GM19238 (cell line): ENCODE data around the gene CSNK1D.

Experiments used
- DNase-seq: peaks from one replicate; pipeline ENCODE4 v3.0.0; 2011; ENCODE audit warnings: low spot score; ENCODE audit not compliant: insufficient read length

CSNK1D gene

DNA sequence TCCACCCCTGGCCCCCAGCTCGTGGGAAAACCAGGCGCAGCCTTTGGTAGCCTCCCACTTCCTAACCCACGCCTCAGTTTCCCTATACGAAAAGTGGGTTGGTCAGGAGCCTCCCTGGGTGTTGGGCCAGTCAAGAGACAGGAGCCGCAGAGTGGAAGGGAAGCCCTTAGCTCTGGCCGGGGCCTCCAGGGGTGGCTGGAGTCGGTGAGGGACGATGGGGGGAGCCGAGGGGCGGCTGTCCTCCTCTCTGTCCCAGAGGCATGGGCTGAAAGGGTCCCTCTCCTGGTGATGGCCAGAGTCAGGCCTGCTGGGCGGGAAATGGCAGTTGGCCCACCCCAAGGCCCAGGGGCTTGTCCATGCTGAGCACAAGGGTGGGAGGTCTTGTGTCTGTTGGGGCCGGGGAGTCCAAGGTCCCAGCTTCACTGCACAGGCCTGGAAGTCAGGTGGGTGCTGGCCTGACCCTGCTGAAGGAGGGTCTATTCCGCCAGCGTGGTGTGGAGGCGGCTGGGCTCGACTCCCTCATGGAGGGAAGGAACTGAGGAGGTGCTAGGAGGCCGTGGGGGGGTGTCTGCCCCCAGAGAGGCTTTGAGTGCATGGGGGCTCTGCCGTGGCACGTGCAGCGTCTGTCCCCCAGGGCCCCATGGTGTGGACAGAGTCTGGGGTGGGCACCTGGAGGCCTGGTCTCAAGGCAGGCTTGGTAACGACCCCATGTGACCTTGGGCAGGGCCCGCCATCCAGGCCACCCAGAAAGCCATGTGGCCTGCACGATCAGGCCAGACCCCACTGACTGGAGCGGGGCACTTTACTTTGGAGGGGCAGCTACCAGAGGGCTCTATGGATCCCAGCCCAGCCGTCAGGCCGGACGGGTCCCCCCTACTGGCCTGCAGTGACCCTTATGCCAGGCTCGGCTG, 43.5 kb downstream of the CSNK1D start:
- no peak for DNase-seq

DNA sequence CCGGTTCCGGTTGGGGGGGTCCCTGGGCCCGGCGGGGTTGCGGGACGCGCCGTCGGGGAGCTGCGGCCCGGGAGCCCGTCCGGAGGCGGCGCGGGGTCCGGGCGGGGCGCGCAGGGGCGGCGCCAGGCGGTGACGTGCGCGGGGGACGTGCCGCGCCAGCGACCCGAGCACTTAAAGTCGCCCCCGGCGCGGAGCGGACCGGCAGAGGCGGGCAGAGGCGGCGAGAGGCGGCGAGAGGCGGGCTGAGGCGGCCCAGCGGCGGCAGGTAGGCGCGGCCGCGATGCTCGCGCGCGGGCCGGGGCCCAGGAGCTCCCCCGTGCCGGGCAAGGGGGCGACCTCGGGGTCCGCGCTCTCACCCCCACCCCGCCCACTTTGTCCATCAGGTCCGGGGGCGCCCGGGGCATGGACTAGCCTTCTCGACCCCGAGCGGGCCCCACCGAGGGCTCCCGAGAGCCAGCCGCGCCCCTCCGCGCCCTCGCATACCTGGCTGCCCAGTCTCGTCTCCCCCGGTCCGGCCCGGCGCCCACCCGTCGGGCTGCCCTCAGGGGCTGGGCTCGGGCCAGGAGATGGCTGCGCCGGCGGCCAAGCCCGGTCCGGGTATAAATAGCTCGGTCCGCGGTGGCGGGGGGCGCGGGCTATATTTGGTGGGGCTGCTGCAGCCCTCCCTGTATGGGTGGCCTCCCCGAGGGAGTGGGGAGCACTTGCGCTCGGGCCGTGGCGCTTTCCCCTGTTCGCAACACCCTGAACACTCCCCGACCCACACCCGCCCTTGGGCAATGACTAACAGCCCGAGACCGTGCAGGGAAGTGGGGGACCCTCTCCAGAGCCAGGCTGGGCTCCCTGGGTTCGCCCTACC, 44.4 kb downstream of the CSNK1D start, which contains the start of gene SLC16A3:
SLC16A3 (plus strand) TSS at position 201 of the 856 bp plus-strand sequence. CDS start 6,967 bp downstream, outside the sequence.
- DNase-seq = peak; percentile 91

DNA sequence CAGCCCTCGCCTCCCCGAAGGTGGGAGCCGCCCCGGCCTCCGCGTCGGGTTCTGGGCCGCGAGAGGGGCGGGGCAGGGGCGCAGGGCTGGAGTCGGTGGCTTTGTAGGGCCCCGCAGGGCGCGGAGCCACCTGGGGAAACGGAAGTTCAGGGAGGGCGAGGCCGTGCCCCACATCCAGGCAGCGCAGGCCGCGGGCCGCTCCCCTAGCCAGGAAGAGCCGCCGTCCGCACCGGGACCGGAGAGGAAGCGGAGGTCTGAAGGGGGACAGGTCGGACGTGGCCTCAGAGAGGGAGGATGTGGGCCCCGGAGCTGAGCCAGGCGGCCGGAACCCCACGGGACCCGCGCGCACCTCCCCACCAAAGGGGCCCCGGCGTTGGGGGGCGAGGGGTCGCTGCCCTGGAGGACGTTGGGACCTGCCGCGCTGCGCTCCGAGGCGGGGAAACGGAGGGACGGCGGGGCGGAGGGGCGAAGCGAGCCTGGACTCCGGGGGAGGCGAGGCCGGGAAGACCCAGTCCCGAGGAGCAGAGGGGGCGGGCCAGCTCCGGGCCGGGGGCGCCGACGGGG, 45.1 kb downstream of the CSNK1D start:
- peak; percentile 77 for DNase-seq

DNA sequence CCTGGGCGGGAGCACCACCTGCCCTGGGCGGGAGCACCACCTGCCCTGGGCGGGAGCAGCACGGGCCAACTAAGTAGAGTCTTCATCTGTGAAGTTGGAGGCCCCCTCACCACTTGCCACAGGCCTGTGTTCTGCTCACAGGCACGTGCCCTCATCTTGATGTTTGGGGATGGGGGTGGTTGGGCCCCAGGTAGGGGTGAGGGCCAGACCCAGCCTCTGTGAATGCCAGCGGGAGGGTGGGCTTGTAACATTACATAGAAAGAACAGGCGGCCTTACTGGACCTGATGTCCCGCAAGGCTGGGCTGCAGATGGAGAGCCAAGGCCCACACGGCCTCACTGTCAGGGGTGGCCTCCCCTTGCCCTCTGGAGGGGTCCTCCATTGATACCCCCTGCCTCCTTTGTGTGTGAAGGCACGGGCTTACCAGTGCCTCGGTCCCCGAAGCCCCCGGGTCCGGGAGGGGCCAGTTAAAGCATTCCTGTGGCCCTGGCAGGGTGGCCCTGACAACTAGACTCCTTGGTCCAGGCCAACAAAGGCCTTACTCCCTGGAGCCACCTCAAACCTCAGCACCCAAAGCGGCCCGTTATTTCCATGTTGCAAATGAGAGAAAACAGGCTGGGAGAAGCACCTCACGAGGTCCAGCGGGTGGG, 45.7 kb downstream of the CSNK1D start:
- DNase-seq = no peak

DNA sequence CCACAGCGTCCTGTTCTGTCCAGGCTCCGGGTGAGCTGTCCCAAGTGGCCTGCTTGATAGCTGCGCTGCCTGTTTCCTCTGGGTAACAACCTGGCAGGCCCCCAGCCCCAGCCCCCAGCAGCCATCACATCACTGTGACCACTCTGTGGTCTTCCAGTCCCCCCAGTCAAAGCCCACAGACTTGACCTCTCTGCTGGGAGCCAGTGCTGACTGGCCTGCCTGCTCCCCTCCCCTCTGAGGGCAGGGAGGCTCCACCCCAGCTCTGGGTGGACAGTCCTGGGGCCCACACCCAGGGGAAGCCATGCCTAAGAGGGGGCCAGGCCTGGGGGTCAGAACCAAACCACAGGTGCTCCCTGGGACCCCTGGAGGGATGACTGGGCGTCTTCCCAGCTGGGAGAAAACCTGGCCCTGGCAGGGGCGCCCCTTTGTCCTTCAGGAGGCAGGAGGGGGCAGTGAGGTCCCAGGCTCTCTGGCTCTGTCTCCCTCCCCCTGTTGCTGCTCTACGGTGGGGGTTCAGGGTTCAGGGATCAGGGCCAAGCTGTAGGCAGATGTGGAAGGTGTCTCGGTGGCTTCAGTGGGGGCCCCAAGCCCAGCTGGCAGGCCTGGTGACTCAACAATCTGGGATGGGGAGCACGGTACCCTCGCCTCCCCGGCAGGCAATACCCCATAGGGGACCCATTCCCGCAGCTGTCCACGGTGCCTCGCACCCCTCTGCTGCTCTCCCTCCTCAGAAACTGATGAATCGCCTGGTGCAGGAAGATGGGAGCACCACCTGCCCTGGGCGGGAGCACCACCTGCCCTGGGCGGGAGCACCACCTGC, 46.5 kb downstream of the CSNK1D start:
- DNase-seq = no peak

DNA sequence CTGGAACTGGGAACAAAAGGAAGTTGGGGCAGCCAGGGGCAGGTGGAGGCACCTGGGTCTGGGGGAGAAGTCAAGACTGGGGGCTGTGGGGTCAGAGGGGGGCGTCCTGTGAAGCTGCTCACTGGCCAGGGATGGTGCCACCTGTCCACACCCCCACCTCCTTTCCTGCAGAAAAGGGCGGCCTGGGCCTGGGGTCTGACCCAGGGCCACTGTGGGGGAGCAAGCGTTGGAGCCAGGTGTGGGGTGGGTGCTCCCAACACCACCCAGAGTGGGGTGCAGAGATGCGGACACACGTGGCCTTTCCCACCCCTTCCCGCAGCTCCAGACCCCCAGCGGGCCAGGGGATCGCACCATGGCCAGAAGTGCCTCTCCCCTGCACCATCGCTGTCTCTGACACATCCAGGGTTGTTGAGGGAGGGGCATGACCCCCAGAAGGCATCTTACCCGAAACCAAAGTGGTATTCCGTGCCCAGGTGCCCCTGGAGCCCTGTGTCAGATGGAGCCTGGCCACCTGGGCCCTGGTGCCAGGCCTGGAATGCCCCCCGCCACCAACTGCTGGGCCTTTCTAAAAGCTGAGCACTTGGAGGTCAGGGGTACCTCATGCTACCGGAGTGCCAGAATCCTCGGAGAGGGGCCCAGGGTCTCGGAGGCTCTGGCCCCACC, 47.2 kb downstream of the CSNK1D start:
- no peak for DNase-seq

DNA sequence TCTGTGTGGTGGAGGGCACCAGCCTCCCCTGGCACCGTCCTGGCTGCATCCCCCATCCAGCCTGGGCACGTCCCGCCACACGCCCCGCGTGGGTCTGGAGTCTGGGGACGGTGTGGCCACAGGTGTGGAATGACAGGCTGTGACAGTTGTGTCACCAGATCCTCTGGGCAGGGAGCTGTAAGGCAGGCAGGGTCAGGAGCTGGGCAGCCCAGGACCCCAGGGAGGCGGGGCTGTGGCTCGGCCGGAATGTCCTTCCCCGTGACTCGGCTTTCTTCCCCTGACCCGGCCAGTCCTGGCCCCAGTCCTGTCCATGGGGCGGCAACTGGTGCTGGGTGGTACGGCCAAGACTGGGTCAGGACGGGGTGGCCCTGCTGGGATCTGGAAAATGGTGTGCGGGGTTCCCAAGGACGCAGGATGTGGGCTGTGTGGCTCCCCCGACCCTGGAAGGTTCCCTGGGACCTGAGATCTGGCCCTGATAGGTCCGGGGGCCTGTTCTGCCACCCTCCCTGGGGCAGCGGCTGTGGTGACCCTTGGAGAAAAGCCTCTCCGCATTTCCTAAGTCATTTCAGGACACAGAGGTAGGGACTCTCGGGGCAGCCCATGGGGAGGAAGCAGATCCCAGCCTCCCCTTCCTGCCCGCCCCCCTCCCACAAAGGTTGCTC, 48.0 kb downstream of the CSNK1D start:
- no peak for DNase-seq

DNA sequence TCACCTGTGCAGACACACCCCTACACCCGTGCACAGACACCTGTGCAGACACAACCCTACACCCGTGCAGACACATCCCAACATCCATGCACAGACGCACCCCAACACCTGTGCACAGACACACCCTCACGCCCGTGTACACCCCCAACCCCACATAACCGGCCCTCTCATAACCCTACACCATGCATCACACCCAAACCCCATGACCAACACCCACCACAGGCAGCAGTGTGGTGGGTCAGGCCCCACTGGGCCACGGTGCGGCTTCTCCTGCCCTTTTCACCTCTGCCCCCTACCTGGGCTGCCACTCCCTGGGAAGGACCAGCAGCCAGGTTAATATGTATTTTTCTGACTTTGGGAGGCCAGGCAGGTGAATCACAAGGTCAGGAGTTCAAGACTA, 48.8 kb downstream of the CSNK1D start:
- DNase-seq = no peak

DNA sequence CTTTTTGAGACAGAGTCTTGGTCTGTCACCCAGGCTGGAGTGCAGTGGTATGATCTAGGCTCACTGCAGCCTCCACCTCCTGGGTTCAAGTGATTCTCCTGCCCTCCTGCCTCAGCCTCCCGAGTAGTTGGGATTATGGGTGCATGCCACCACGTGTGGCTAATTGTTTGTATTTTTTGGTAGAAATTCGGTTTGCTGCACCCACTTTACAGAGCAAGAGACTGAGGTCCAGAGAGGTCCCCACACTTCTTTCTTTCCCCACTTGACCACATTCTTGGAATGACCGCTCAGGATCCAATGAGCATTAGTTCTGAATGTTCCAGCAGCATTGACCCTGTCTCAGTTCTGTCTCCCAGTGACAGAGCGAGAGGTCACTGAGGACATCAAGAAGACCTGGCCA, 50.0 kb downstream of the CSNK1D start:
- no peak for DNase-seq

DNA sequence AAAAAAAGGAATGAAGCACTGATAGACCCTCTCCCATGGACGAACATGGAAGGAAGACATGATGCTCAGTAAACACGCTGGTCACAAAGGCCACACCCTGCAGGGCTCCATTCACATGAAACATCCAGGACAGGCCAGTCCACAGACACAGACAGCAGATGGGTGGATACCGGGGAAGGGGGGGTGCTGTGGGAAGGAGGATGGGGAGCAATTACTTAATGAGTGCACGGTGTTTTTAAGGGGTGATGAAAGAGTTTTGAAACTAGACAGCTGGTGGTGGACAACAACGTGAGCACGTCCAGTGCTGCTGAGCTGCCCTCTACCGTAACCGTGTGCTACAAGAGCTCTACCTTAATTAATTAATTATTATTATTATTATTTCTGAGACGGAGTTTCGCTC, 50.7 kb downstream of the CSNK1D start:
- no peak for DNase-seq

DNA sequence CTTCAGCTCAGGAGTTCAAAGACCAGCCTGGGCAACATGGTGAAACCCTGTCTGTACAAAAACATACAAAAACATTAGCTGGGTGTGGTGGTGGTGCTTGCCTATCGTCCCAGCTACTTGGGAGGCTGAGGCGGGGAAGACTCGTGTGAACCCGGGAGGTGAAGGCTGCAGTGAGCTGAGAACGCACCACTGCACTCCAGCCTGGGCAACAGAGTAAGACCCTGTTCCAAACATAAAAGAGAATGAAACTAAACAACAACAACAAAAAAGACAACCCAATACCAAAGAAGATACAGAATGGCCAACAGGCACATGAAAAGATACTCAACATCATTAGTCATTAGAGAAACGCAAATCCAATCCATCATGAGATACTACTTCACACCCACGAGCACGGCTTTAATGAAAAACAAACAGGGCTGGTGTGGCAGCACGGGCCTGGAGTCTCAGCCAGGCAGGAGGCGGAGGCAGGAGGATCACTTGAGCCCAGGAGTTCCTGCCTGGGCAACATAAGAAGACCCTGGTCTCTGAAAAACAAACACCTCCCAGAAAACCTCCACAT, 52.1 kb downstream of the CSNK1D start:
- DNase-seq = no peak

DNA sequence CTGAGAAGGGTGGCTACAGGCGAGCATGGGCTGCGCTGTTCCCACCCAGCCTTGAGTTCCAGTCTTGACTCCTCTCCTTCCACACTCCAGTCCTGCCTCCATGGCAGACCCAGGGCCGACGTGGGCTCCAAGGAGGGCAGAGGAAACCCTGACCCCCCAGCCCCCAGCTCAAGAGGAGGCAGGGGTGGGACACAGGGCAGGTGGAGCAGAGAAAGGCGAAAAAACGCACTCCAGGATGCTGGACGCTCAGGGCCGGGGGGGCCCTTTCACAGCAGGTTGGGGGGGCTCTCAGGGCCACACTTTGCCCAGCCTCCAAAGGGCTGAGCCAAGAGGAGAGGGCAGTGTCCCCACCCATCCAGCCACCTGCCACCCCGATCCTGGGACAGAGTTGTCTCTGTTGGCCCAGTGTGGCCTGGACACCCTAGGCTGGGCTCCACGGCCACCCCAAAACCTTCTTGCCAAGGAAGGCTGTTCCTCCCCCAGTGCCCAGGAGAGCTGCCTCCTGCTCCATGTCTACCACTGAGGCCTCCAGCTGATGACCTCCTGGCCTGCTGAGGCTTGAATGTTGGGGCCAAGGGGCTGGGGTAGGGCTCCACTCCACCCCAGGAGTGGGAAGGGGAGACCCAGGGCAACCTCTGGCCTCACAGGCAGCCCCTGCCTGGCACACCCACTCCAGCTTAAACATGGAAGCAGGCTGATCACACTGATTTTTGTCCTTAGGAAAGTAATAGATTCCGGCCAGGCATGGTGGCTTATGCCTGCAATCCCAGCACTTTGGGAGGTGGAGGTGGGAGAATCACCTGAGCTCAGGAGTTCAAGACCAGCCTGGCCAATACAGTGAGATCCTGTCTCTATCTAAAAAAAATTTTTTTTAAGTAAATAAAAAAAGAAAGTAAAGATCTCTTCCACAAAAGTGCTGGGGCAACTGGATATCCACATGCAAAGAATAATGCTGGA, 53.5 kb downstream of the CSNK1D start:
- no peak for DNase-seq

DNA sequence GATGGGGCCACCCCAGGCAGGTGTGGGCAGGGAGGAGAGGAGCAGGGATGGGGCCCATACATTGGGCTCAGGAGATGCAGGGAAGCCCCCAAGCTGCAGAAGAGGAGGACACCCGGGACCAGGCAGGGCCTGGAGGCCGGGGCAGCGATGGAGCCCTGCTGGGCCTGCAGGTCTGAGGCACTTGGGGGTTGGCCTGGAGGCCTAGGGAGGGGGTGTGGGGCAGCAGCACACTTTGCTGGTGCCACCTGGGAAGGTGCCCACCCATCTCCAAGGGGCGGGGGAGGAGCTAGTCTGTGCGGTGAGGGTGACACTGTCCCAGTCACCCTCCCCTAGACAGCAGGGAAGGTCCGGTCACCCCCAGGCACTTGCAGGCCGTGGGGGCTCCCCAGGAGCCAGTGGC, 54.4 kb downstream of the CSNK1D start:
- DNase-seq = no peak

DNA sequence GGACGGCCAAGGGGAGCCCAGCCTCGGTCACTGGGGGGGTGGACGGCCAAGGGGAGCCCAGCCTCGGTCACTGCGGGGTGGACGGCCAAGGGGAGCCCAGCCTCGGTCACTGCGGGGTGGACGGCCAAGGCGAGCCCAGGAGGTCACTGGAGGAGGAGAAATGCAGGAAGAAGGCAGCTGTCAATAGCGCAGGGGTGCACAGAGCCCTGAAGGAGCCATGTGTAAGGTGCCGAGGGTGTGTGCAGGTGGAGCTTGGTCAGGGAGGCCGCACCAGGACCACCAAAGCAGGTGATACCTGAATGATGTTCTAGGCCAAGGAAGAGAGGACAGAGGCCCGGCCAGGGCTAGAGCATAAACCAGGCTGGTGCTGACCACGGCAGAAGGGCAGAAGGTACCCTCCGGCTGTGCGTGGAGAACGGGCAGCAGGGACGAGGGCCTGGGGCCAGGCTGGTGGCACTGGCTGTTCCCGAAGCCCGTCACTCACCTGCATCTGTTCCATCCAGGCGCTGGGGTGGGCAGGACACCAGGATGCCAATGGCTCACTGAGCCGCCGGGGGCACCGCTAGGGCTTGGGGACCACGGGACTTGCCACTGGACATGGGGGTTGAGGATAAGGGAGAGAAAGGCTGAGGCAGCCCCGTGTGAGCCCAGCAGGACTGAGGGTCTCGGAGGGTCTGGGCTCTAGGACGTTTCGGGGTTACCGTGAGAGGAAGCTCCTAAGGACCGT, 55.0 kb downstream of the CSNK1D start:
- DNase-seq = no peak

DNA sequence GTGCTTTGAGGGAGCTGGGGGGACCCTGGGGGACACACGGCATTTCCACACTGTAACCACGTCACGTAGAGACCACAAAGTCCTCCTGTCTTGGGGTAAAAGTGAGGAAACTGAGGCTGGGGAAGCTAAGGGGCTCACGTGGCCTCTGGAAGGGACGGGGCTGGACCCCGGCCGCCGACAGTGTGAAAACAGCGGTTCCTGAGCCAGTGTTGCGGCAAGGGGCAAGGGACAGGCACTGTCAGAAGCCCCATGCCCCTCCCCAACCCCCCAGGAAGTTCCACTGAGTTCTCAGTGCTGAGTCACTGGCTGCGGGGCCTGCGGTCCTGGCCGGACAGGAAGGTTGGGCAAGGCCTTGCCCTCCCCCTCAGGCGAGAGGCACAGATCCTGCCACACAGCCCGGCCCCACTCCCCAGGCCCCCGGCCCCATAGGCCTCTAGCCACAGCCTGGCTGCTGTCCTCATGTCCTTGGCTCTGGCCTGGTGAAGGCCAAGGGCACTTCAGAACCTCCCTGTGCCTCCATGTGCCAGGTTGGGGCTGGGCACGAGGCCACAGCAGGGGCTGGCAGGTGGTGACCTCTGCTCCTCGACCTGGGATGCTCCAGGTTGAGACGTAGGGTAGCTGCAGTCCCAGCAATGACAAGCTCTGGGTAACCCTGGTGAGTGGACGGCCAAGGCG, 55.8 kb downstream of the CSNK1D start:
- no peak for DNase-seq

DNA sequence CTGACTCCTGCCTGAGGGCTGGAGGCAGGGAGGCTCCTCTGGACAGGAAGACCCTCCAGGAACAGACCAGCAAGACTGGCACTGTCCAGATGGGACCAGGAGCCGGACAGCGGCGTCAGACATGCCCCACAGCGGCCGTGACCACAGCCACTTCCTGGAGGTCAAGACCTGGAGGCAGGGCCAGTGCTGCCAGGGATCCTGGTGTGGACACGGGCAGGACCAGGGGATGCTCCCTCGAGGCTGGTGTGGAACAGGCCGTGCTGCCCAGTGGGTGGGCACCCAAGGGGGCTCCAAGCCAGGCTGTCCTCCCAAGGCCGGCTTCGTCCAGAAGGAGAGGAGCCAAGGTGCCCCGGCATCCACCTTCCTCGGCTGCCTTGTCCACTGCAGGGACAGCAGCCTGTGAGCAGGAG, 56.4 kb downstream of the CSNK1D start:
- DNase-seq = no peak
